Mucosa of gallbladder (tissue), 1 donor: ENCODE results near the gene LTV1. TPM values are rescaled to one million over a fixed set of nuclear protein-coding genes. Genes with fewer than 3 reads are reported as not detected.
"Not testable (repeated sequence)": the region's sequence is repeated elsewhere in the genome, so short reads cannot be mapped to it uniquely, and the experiment has no call there.

ENCODE experiments used
- DNase-seq: peaks from one replicate; pipeline ENCODE4 v3.0.0-alpha.2; 2020; ENCODE audit warnings: low spot score
- total RNA-seq: library from RNA; stranded (reverse); gene quantifications from one replicate; pipeline ENCODE4 v1.2.1, GENCODE V29; 2021
- donor health status: DM: no; HTN: no; CAD: no.

Gene LTV1
- total RNA-seq, 1 donor from 2014 or later, result 11.9 TPM

- no peak for DNase-seq
Observed at GRCh38 chr6:143842461-143842901, 657 bp upstream of the LTV1 start.

- no peak for DNase-seq
Observed at GRCh38 chr6:143843677-143843999, 500 bp downstream of the LTV1 start.

GRCh38 chr6:143844006-143844405 is 868 bp downstream of the LTV1 start:
- DNase-seq, result no peak

- DNase-seq, result no peak
Observed at GRCh38 chr6:143845033-143845432, 1.9 kb downstream of the LTV1 start.

- not testable (repeated sequence) for DNase-seq
Observed at GRCh38 chr6:143851706-143852105, 8.6 kb downstream of the LTV1 start.

- not testable (repeated sequence) for DNase-seq
Observed at GRCh38 chr6:143855057-143855456, 11.9 kb downstream of the LTV1 start.

- not testable (repeated sequence) for DNase-seq
Observed at GRCh38 chr6:143856762-143857161, 13.6 kb downstream of the LTV1 start.

GRCh38 chr6:143857651-143858050 is 14.5 kb downstream of the LTV1 start:
- no peak for DNase-seq

GRCh38 chr6:143859891-143860660 is 16.9 kb downstream of the LTV1 start:
- DNase-seq, result no peak

- no peak for DNase-seq
Observed at GRCh38 chr6:143863771-143864170, 20.6 kb downstream of the LTV1 start.

- DNase-seq, result no peak
Observed at GRCh38 chr6:143864234-143864633, 21.1 kb downstream of the LTV1 start, which contains the start of gene ZC2HC1B. Gene ZC2HC1B, plus strand, starts transcription at chr6:143864474. Its CDS starts 66 bp downstream, at chr6:143864540.

GRCh38 chr6:143867236-143867635 is 24.1 kb downstream of the LTV1 start:
- no peak for DNase-seq

GRCh38 chr6:143868808-143869207 is 25.7 kb downstream of the LTV1 start:
- DNase-seq, result not testable (repeated sequence)

GRCh38 chr6:143871202-143871730 is 28.1 kb downstream of the LTV1 start:
- not testable (repeated sequence) for DNase-seq

GRCh38 chr6:143872201-143872600 is 29.1 kb downstream of the LTV1 start:
- no peak for DNase-seq

GRCh38 chr6:143873600-143873999 is 30.5 kb downstream of the LTV1 start:
- DNase-seq, result not testable (repeated sequence)

GRCh38 chr6:143874503-143874902 is 31.4 kb downstream of the LTV1 start:
- DNase-seq, result not testable (repeated sequence)

GRCh38 chr6:143877584-143878271 is 34.6 kb downstream of the LTV1 start:
- DNase-seq, result no peak

- no peak for DNase-seq
Observed at GRCh38 chr6:143878272-143878760, 35.2 kb downstream of the LTV1 start.

- no peak for DNase-seq
Observed at GRCh38 chr6:143880412-143880811, 37.3 kb downstream of the LTV1 start.

- DNase-seq, result no peak
Observed at GRCh38 chr6:143882401-143882930, 39.3 kb downstream of the LTV1 start.

- no peak for DNase-seq
Observed at GRCh38 chr6:143884216-143884900, 41.2 kb downstream of the LTV1 start.
